Body of pancreas (tissue), 4 donors: Measurements from ENCODE around the gene IRF2.

ENCODE experiments used
- POLR2A ChIP-seq, 3 donors: fragments of 450-650 bp; IDR thresholded peaks; one replicate each; pipeline ENCODE4 v1.6.1; 2016; ENCODE audit warnings: antibody characterized with exemption in 3 of 3, mild to moderate bottlenecking in 2 of 3
- TF ChIP-seq, protein P1 (sequence below), 7 experiments: fragments of 450-650 bp in 4 of 7; fragments of 200-600 bp in 3 of 7; sonication (generic) in 3 of 7; IDR thresholded peaks; one replicate each; pipeline ENCODE4 v1.5.1; 2016 to 2019; ENCODE audit warnings: antibody characterized with exemption in 7 of 7

DNA sequence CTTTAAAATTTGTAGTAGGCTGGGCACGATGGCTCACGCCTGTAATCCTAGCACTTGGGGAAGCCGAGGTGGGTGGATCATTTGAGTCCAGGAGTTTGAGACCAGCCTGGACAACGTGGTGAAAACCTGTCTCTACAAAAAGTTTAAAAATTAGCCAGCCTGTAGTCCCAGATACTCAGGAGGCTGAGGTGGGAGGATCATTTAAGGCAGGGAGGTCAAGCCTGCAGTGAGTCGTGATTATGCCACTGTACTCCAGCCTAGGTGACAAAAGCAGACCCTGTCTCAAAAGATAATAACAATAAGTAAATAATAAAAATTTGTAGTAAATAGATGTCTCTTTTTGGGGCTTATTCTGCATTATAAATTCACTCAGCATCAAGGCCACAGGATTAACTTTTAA is 118.5 kb downstream of the IRF2 start:
- TF ChIP-seq, protein P1, sequence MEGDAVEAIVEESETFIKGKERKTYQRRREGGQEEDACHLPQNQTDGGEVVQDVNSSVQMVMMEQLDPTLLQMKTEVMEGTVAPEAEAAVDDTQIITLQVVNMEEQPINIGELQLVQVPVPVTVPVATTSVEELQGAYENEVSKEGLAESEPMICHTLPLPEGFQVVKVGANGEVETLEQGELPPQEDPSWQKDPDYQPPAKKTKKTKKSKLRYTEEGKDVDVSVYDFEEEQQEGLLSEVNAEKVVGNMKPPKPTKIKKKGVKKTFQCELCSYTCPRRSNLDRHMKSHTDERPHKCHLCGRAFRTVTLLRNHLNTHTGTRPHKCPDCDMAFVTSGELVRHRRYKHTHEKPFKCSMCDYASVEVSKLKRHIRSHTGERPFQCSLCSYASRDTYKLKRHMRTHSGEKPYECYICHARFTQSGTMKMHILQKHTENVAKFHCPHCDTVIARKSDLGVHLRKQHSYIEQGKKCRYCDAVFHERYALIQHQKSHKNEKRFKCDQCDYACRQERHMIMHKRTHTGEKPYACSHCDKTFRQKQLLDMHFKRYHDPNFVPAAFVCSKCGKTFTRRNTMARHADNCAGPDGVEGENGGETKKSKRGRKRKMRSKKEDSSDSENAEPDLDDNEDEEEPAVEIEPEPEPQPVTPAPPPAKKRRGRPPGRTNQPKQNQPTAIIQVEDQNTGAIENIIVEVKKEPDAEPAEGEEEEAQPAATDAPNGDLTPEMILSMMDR (IDR thresholded peaks at IDR 0.05): no peak
- TF ChIP-seq POLR2A (IDR thresholded peaks at IDR 0.05): no peak
